ENCODE data around the gene ABCB11. TPM values are rescaled to one million over a fixed set of nuclear protein-coding genes. Genes with fewer than 3 reads are reported as not detected.

The ABCB11 gene
- total RNA-seq, 1 experiment from 2014 or later, result not detected

- Histone ChIP-seq H3F3A (ENCODE audit: insufficient read depth, low read depth) (no peaks in the 10 kb centered on the region), H4K20me1 (ENCODE audit: insufficient read depth) (no peaks in the 10 kb centered on the region), H3K36me3 (ENCODE audit: low read depth) (no peaks in the 10 kb centered on the region), H3K27me3 (ENCODE audit: insufficient read depth, low read depth) (no peaks in the 10 kb centered on the region), H3K9me2 (ENCODE audit: insufficient read depth) (no peaks in the 10 kb centered on the region), H3K4me1 (replicated peaks; ENCODE audit: insufficient read depth) (no peaks in the 10 kb centered on the region), H3K4me2 (no peak overlapping the region), H3K4me3 (no peak overlapping the region), H3K79me2 (ENCODE audit: low read depth) (peaks cover 3% of the 10 kb centered on the region; the same call in 1 of the 2 replicates), H3K9me3 (ENCODE audit: insufficient read depth, low read depth) (no peaks in the 10 kb centered on the region), H3K27ac (no peak overlapping the region), H2AFZ (no peak overlapping the region)
- TF ChIP-seq CTCF (conservative IDR thresholded peaks at IDR 0.05), result no peak
- no peak for TF ChIP-seq EZH2 (IDR thresholded peaks at IDR 0.05; ENCODE audit: low read depth)
- POLR2A ChIA-PET (ENCODE audit: unreplicated experiment), result no interaction called here
- no TSS peak for BruUV-seq (replicated peaks)
- DNase-seq, result no peak
- intact Hi-C loops (cut with micrococcal nuclease; ENCODE audit: unreplicated experiment), result no loop called here
- CTCF ChIA-PET, result interaction anchor here (0.7 kb wide), 1 partner anchor 243 kb away, joined by 3 read pairs; no protein-coding TSS in a partner anchor
These were observed 136.4 kb downstream of the ABCB11 start for GRCh38 chr2:168894720-168895119.

- TF ChIP-seq CTCF (conservative IDR thresholded peaks at IDR 0.05) (no peak), EZH2 (IDR thresholded peaks at IDR 0.05; ENCODE audit: low read depth) (no peak)
- no peaks in the 10 kb centered on the region for H4K20me1 ChIP-seq (ENCODE audit: insufficient read depth)
- H3K4me3 ChIP-seq, result no peak overlapping the region
- no peak overlapping the region for H3K4me2 ChIP-seq
- POLR2A ChIA-PET (ENCODE audit: unreplicated experiment), result no interaction called here
- H3K4me1 ChIP-seq (replicated peaks; ENCODE audit: insufficient read depth), result no peaks in the 10 kb centered on the region
- no peak overlapping the region for H2AFZ ChIP-seq
- H3K27me3 ChIP-seq (ENCODE audit: insufficient read depth, low read depth), result no peaks in the 10 kb centered on the region
- CTCF ChIA-PET, result interaction anchor here (0.6 to 0.7 kb wide), 2 partner anchors 11 to 244 kb away, joined by 3 read pairs; no protein-coding TSS in a partner anchor
- no peaks in the 10 kb centered on the region for H3F3A ChIP-seq (ENCODE audit: insufficient read depth, low read depth)
- no peaks in the 10 kb centered on the region for H3K9me3 ChIP-seq (ENCODE audit: insufficient read depth, low read depth)
- H3K9me2 ChIP-seq (ENCODE audit: insufficient read depth), result no peaks in the 10 kb centered on the region
- peaks cover 9% of the 10 kb centered on the region; the same call in 1 of the 2 replicates for H3K79me2 ChIP-seq (ENCODE audit: low read depth)
- no peaks in the 10 kb centered on the region for H3K36me3 ChIP-seq (ENCODE audit: low read depth)
- no peak overlapping the region for H3K27ac ChIP-seq
- intact Hi-C loops (cut with micrococcal nuclease; ENCODE audit: unreplicated experiment), result no loop called here
- DNase-seq, result no peak
- no TSS peak for BruUV-seq (replicated peaks)
These were observed 137.0 kb downstream of the ABCB11 start for GRCh38 chr2:168894101-168894500.

GRCh38 chr2:168892327-168892726 lies 138.8 kb downstream of the ABCB11 start:
- ChIA-PET CTCF (no interaction called here), POLR2A (ENCODE audit: unreplicated experiment) (no interaction called here)
- BruUV-seq (replicated peaks), result no TSS peak
- Histone ChIP-seq H3K36me3 (ENCODE audit: low read depth) (no peaks in the 10 kb centered on the region), H3F3A (ENCODE audit: insufficient read depth, low read depth) (no peaks in the 10 kb centered on the region), H3K79me2 (ENCODE audit: low read depth) (peaks cover 10% of the 10 kb centered on the region; the same call in 1 of the 2 replicates), H3K27me3 (ENCODE audit: insufficient read depth, low read depth) (no peaks in the 10 kb centered on the region), H3K4me3 (no peak overlapping the region), H3K9me3 (ENCODE audit: insufficient read depth, low read depth) (no peaks in the 10 kb centered on the region), H3K9me2 (ENCODE audit: insufficient read depth) (no peaks in the 10 kb centered on the region), H3K4me2 (no peak overlapping the region), H3K4me1 (replicated peaks; ENCODE audit: insufficient read depth) (no peaks in the 10 kb centered on the region), H3K27ac (no peak overlapping the region), H2AFZ (no peak overlapping the region), H4K20me1 (ENCODE audit: insufficient read depth) (no peaks in the 10 kb centered on the region)
- intact Hi-C loops (cut with micrococcal nuclease; ENCODE audit: unreplicated experiment), result no loop called here
- DNase-seq, result no peak
- TF ChIP-seq CTCF (conservative IDR thresholded peaks at IDR 0.05), result no peak
- no peak for TF ChIP-seq EZH2 (IDR thresholded peaks at IDR 0.05; ENCODE audit: low read depth)
